ENCODE data around the gene ACBD6.

Gene ACBD6

DNA sequence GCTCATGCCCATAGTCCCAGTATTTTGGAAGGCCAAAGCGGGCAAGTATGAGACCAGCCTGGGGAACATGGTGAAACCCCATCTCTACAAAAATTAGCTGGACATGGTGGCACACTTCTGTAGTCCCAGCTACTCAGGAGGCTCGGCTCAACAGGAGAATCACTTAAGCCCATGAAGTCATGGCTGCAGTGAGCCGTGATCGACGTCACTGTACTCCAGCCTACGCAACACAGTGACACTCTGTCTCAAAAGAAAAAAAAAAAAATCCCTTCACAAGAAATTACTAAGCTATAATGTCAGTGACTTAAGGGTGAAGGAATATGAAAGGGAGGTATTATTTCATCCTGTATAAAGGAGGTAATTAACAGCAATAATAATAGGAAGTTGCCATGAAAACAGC is 99.8 kb downstream of the ACBD6 start:
- TF ChIP-seq TAF1 (IDR thresholded peaks at IDR 0.05; ENCODE audit: borderline replicate concordance, insufficient read depth, low read length) (no peak), SIN3A (IDR thresholded peaks at IDR 0.05; ENCODE audit: borderline replicate concordance, insufficient read depth, low read length) (no peak), FOXP2 (optimal IDR thresholded peaks at IDR 0.05; ENCODE audit: borderline replicate concordance, extremely low read depth, extremely low read length, insufficient read depth) (no peak), POLR2AphosphoS5 (IDR thresholded peaks at IDR 0.05; ENCODE audit: low read depth, low read length) (no peak)
- TF ChIP-seq, protein P1, sequence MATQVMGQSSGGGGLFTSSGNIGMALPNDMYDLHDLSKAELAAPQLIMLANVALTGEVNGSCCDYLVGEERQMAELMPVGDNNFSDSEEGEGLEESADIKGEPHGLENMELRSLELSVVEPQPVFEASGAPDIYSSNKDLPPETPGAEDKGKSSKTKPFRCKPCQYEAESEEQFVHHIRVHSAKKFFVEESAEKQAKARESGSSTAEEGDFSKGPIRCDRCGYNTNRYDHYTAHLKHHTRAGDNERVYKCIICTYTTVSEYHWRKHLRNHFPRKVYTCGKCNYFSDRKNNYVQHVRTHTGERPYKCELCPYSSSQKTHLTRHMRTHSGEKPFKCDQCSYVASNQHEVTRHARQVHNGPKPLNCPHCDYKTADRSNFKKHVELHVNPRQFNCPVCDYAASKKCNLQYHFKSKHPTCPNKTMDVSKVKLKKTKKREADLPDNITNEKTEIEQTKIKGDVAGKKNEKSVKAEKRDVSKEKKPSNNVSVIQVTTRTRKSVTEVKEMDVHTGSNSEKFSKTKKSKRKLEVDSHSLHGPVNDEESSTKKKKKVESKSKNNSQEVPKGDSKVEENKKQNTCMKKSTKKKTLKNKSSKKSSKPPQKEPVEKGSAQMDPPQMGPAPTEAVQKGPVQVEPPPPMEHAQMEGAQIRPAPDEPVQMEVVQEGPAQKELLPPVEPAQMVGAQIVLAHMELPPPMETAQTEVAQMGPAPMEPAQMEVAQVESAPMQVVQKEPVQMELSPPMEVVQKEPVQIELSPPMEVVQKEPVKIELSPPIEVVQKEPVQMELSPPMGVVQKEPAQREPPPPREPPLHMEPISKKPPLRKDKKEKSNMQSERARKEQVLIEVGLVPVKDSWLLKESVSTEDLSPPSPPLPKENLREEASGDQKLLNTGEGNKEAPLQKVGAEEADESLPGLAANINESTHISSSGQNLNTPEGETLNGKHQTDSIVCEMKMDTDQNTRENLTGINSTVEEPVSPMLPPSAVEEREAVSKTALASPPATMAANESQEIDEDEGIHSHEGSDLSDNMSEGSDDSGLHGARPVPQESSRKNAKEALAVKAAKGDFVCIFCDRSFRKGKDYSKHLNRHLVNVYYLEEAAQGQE (IDR thresholded peaks at IDR 0.05; ENCODE audit: insufficient read depth in 1 of 2, low read depth in 2 of 2, low read length in 2 of 2) = no peak

DNA sequence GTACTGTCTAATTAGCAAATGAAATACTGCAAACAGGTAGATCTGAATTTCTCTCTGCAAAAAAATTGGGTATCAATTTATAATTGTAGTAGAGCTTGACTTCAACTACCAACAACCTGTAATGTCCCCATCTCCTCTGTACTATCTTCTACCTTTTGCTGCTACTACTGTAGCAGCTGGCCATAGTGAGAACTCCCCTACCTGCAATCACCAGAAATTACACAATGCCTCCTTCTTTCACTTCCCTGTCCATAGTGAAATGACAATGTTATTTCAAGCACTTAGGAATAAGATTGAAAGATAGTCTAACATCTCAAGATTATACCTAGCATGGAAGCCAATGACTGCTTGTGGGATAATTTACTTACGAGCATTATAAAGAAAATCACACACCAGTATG is 100.4 kb downstream of the ACBD6 start:
- TF ChIP-seq, protein P1 (IDR thresholded peaks at IDR 0.05; ENCODE audit: insufficient read depth in 1 of 2, low read depth in 2 of 2, low read length in 2 of 2) = no peak
- no peak for TF ChIP-seq SIN3A (IDR thresholded peaks at IDR 0.05; ENCODE audit: borderline replicate concordance, insufficient read depth, low read length)
- no peak for TF ChIP-seq POLR2AphosphoS5 (IDR thresholded peaks at IDR 0.05; ENCODE audit: low read depth, low read length)
- TF ChIP-seq TAF1 (IDR thresholded peaks at IDR 0.05; ENCODE audit: borderline replicate concordance, insufficient read depth, low read length) = no peak
- TF ChIP-seq FOXP2 (optimal IDR thresholded peaks at IDR 0.05; ENCODE audit: borderline replicate concordance, extremely low read depth, extremely low read length, insufficient read depth) = no peak

DNA sequence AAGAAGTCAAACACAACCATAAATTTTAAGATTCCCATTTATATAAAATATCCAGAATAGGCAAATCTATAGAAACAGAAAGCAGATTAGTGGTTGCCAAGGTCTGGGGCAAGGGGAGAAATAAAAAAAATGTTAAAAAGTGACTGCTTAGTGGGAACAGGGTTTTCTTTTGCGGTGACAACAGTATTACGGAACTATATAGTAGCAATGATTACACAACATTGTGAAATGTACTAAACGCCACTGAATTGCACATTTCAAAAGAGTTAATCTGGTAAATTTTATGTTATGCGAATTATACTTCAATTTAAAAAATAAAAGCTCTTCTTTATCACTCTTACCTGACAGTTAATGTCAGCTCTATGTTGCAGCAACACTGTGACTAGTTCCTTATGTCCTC is 105.2 kb downstream of the ACBD6 start:
- TF ChIP-seq FOXP2 (optimal IDR thresholded peaks at IDR 0.05; ENCODE audit: borderline replicate concordance, extremely low read depth, extremely low read length, insufficient read depth) (no peak), TAF1 (IDR thresholded peaks at IDR 0.05; ENCODE audit: borderline replicate concordance, insufficient read depth, low read length) (no peak), POLR2AphosphoS5 (IDR thresholded peaks at IDR 0.05; ENCODE audit: low read depth, low read length) (no peak), SIN3A (IDR thresholded peaks at IDR 0.05; ENCODE audit: borderline replicate concordance, insufficient read depth, low read length) (no peak)
- TF ChIP-seq, protein P1 (IDR thresholded peaks at IDR 0.05; ENCODE audit: insufficient read depth in 1 of 2, low read depth in 2 of 2, low read length in 2 of 2) = no peak

DNA sequence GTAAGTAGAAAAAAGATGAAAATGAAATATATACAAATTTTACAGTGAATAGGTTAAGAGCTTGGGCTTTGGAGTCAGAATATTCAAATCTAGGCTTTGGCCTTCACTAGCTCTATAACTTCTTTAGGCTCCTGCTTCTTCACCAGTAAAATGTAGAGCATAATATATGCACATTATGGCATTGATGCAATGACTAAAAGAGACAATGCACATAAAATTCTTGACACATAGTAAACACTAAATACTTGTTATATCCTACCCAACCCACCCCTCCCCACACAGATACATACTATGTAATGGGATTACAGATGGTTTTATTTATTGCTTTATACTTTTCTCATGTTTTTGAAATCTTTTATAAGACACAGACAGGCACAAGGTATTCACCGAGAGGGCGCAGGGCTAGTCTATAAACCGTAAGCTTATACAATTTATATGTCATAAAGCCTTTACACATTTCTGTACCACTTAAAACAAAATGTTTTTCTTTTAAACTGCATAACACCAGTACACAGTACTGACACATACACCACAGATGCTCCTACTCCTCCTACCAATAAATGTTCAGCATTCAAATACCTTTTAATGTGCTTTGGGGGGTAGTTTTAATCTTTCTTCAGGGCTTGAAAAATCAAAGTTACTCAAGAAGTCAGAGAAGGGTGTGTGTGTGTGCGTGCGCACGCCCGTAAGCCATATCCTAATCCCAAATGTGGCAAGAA is 109.8 kb downstream of the ACBD6 start:
- TF ChIP-seq SIN3A (IDR thresholded peaks at IDR 0.05; ENCODE audit: borderline replicate concordance, insufficient read depth, low read length) (no peak), TAF1 (IDR thresholded peaks at IDR 0.05; ENCODE audit: borderline replicate concordance, insufficient read depth, low read length) (no peak), POLR2AphosphoS5 (IDR thresholded peaks at IDR 0.05; ENCODE audit: low read depth, low read length) (no peak), FOXP2 (optimal IDR thresholded peaks at IDR 0.05; ENCODE audit: borderline replicate concordance, extremely low read depth, extremely low read length, insufficient read depth) (no peak)
- TF ChIP-seq, protein P1 (IDR thresholded peaks at IDR 0.05; ENCODE audit: insufficient read depth in 1 of 2, low read depth in 2 of 2, low read length in 2 of 2) = no peak
